Fibroblast of skin of scalp (primary cell): Measurements from ENCODE around the gene PRKACA.
"Not testable (repeated sequence)": the region's sequence is repeated elsewhere in the genome, so short reads cannot be mapped to it uniquely, and the experiment has no call there.

Experiments
- DNase-seq: peaks from one replicate; pipeline ENCODE4 v3.0.0-alpha.2; 2013

PRKACA gene

DNA sequence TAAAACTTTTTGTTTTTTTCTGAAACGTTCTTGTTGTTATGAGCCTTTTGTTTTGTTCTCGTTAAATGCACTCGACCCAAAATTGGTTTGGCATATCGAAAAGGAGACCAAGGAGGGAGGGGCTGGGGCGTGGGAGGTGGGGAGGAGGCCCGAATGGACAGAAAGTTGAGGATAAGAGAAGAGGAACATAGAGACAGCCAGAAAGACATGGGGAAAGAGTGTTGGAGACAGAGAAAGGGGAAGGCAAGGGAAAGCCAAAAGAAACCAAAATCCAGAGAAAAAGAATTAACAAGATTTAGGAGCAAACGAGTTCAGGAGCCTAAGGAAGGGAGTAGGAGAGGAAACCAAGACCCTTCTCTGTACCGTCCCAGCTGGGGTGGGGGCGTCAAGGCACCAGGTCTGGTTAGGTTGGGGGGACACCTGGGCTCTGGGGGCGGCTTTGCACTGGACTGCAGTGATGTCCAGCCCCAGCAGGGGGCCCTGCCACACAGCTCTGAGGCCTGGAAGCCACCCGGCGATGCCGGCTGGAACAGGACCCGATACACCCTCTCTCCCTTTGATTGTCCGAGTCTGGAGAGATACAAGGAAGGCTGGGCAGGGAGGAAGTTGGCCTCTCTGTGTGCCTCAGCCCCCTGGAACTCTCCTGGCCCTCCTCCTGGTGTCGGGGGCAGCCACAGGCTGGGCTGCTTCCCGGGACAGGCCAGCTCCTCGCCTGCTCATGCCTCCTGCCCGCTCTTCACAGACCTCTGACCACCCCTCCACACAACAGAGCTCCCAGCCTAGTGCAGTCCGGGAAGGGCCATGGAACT is 30.4 kb upstream of the PRKACA start:
- peak; percentile 68 for DNase-seq

DNA sequence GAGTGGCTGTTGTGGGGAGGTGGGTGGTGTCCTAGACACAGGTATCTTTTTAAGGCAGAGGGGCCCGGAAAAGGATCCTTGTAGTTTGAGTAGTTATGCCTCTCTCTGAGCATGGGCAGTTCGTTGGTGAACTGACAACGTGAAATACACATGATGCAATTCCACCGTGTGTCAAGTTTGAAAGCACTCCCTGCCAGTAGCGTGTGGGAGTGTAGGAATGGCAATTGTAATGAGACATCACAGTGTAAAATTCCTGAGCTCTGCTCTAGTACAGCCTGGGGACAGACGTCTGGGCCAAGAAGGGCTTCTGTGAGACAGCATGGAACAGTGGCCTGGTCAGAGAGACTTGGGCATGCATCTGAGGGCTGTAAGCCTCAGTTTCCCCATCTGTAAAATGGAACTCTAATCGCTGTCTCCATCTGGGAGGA is 29.2 kb upstream of the PRKACA start:
- DNase-seq = peak; percentile 87

DNA sequence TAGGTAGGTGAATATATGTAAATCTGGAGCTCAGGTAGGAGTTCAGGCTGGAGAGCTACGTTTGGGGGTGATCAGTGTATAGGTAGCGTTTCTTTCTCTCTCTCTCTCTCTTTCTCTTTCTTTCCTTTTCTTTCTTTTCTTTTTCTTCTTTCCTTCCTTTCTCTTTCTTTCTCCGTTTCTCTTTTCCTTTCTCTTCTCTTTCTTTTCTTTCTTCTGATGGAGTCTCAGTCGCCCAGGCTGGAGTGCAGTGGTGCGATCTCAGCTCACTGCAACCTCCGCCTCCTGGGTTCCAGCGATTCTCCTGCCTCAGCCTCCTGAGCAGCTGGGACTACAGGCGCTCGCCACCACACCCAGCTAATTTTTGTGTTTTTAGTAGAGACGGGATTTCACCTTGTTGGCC is 28.6 kb upstream of the PRKACA start:
- DNase-seq = not testable (repeated sequence)

DNA sequence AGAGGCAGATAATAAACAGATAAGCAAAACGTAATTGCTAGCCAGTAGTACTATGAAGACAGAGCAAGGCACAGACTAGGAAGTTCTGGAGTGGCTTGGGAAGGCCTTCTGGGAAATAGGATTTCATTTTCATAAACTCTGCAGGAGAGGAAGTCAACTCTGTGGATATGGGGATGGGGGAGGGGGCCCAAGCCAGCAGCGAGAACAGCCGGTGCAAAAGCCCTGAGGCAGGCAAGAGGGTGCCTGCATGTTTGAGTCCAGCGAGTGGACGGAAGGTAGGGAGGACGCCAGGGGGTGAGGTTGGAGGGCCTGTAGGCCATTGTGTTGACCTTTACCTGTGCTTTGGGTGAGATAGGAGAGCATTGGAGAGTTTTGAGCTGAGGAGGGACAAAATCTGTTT is 27.8 kb upstream of the PRKACA start:
- no peak for DNase-seq

DNA sequence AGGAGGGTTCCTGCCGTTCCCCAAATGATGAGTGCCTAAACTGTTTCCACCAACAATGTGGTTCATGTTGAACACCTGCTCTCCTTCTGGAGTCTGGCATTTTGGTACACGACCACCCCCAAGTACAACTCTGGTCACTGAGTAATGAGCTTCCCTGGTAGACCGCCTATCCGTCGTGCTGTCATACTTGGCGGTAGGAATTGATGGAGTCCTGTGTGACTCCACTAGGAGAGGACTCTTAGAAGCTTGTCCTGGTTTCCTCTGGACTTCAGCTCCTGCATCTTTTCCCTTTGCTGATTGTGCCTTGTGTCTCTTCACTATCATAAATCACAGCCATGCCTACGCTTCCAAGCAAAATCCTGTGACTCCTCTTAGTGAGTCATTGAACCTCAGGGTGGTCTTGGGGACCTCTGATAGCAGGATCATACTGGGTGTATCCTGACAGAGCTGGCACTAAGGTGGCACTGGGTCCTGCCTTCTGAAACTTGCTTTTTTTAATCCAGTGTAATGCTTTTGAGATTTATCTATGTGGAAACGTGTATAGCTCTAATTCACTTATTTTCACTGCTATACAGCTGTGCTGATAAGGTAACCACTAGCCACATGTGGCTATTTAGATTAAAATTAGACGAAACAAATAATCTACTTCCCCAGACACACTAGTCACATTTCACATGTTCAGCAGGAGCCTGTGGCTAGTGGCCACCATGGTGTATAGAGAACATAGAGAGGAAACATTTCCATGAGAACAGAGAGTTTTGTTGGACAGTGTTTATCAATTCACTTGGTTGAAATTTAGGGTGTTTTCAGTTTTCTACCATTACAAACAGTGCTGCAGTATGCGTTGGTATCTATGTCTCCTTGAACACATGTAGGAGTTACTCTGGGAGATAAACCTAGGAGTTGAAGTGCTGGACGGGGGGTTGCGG is 25.0 kb upstream of the PRKACA start:
- no peak for DNase-seq

DNA sequence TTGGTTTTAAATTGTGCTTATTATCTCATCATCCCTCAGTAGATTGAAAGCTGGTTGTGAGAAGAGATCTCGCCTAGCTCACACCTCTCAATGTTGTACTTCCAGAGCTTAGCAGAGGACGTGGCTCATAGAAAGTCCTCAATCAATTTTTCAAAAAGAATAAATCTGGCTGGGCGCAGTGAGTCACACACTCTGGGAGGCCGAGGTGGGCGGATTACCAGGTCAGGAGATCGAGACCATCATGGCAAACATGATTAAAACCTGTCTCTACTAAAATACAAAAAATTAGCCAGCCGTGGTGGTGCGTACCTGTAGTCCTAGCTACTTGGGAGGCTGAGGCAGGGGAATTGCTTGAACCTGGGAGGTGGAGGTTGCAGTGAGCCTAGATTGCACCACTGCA is 23.5 kb upstream of the PRKACA start:
- no peak for DNase-seq

DNA sequence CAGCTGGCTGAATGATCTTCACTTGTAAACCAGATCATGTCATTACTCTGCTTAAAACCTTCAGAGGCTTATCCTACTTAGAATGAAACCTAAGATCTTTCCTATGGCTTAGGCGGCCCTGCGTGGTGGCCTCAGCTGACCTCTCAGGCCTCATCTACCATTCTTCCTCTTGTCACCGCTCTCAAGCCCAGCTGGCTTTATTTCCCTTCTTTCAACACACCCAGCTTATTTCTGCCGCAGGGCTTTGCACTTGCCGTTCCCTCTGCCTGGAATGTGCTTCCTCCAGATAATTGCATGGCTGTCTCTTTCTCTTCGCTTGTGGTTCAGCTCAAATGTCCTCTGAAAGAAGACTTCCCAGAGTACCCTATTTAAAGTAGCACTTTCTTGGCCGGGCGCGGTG is 22.4 kb upstream of the PRKACA start:
- no peak for DNase-seq

DNA sequence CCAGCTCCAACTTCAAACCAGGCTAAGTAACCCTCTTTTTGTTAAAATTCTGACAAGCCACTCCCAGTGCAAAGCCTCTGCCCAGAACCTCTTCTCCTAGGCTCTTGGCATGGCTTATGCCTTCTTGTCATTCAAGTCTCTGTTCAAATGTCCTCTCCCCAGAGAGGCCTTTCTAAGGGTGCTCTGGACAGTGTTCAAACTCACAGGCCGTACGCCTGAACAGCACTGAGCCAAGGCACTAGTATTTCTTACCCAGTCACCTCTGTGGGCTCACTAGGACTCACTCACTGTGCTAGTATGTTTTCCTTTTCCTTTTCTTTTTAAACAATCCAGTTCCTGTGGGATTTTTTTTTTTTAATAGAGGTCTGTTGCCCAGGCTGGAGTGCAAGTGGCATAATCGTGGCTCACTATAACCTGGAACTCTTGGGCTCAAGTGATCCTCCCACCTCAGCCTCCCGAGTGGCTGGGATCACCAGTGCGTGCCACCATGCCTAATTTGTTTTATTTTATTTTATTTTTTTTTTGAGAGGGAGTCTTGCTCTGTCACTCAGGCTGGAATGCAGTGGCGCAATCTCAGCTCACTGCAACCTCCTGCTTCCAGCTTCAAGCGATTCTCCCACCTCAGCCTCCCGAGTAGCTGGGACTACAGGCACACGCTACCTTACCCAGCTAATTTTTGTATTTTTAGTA is 21.2 kb upstream of the PRKACA start:
- DNase-seq = no peak

DNA sequence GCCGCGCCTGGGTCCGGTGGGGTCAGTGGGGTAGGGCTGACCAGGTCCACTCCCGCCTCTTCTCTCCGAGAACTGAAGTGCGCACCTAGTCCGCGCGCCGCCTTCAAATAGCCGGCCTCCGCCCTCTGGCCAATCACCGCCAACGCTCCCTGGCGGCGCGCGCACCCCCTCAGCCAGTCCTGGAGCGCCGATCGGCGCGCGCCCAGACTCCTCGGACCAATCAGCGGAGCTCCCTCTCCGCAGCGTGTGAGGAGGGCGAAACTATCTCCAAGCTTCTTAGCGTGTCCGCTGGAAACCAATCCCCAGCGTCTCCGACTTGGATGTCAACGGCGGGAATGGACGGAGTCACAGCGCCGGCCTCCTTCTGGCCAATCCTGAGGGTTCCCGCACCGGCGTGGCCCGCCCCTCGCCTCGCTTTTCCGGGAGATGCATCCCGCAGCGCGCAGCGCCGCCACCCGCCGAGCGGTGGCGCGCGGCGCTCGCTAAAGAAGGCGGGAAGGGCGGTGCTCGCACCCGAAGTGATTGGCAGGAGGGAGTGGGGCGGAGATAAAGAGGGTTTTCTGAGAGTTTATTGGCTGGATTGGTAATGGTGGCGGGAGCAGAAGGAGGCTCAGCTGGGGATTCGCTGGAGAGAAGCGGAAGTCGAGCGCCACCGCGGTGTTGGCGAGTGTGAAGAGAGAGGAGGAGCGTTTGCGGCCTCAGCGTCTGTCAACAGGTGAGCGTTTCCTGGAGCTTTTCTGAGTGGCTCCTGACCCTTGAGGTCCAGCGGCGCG is 19.1 kb upstream of the PRKACA start, which contains the start of gene ASF1B:
Gene ASF1B (minus strand): TSS at position 81 of the 773 bp plus-strand sequence. CDS start 133 bp downstream, outside the sequence.
- DNase-seq = peak; percentile 100

DNA sequence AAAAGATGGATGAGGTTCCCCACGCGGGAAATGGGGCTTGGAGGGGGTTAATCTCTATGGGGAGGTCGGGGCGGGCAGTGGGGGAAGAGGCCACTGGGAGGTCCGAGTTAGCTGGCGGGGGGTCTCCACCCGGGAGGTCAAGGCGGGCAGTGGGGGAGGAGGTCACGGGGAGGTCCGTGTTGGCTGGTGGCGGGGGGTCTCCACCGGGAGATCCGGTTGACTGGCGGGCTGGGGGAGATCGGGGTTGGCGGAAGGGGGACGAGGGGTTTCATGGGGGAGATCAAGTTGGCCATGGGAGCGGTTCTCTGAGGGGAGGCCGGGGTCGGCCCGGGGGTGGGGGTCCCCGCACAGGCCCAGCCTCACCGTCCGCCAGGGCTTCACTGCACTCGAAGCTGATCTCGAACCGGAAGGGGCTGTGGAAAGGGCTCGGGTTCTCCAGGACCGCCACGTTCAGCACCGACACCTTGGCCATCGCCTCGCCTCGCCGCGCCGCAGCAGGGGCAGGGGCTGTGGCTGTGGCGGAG is 18.5 kb upstream of the PRKACA start:
- no peak for DNase-seq

DNA sequence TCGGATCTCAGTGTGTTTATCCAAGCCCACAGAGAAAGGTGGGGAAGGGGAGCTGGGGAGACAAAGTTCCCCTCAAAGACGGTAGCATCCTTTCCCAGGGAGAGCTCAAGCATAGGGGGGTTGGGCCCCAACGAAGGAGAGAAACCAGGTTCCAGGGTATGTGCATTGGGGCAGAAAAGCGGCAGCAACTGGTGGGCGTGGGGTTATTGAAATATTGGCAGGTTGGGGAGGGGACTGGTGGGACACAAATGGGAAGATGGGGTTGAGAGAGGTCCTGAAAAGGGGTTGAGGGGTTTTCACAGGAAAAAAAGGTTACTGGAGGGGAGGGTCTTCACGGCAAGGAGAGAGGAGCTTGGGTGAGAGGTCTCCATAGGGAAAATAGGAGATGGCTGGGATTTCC is 17.8 kb upstream of the PRKACA start:
- DNase-seq = no peak

DNA sequence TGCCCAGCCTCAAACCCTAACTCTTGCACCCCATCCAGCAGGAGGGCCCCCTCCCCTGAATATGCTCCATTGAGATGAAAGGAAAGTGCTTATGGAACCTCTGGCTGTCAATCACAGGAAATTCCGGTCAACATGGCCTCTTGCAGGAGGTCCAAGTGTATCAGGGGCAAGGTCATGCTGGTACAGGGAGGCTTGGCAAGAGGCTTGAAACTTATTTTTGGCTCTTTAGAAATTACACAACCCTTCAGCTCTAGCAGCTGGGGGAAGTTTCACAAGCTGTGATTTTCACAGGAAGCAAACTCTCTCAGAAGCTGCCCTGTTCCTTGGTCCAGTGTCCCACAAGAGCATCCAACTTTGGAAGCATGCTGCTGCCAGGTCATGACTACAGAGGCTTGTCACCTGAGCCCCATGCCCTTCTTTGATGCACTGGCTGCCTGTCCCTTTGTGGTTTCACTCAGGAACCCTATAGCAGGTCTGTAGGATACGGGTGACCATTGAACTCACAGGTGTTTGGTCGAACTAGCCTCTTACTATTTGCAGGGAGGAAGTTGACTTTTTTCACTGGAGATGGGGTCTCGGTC is 10.5 kb upstream of the PRKACA start:
- no peak for DNase-seq

DNA sequence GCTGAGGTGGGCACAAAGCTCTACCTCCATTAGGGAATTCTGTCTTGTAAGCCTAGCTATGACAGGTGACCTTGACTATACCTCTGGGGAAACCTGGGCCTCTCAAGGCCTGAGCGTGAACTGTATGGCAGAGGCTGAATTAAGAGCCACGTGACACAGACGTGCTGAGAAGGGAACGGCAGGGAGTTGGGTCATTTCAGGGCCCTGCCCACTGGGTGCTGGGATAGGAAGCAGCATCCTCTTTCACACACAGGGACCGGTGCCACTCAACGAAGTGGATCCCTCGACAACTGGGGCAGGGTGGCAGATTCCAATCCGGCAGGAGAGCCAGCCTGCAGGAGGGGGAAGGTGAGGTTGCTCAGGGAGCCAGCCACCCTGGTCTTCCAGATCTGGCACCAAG is 9.6 kb upstream of the PRKACA start:
- no peak for DNase-seq

DNA sequence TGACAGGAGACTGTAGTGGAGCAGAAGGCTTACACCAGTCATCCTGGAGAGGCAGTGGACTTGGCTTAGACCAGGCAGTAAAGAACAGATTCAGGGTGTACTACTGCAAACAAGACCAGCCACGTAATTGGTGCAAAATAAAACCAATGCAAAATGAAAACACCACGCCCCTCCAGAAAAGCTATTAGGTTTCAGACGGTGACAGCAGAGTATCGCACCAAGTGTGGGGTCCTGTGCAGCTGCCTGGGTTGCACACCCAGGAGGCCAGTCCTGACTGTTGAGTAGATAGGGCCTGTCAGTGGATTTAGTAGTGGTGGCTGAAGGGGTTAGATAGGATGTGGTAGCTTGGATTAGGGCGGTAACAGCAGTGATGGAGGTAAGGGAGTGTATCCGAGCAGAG is 5.4 kb upstream of the PRKACA start:
- DNase-seq = no peak

DNA sequence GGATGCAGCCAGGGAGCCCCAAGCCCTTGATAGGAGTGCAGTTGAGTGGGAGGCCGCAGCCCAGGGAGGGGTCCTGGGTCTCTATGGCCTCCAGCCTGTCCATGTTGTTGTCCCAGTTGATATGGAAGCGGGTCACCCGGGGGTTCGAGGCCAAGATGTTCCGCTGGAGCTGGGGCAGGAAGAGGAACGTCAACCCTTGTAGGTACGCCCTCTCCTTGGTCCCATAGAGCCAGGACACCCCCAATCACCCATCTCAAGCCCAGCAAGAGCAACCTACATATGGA is 2.9 kb upstream of the PRKACA start:
- DNase-seq = no peak

DNA sequence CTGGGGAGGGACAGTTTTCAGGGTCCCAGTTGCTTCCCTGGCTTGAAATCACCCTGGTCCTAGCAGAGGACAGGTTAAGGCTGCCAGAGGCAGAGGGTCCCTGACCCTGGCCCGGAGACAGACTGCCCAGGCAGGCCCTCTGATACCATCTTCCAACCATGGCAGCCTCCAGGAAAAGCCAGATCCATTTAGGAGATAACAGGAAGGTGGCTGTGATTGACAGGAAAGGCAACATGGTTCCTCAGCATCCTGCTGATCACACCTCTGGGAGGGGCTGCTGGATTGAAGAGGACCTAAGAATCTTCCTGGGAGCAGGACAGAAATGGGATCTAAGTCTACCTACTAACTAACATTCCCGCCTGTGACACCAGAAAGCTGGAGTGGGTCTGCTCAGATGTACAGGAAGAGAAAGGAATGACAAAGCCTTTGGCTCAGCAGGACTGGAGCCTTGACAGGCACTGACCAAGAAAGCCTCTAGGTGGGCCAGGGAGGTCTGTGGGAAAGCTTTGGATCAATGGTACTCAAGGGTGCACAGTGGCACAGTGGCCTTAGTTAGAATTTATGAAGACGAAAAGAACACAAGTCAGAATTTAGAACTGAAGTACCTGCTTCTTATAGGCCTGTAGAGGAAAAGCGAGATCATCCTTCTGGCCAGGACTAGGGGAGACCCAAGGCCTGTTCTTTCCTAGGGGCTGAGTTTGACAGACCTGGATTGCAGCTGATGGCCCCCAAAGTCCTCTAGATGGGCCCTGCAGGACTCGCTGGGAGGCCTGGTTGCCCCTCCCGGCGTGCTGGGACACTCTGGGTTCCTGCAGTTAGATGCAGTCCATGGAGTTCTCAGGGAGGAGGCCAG is 2.3 kb upstream of the PRKACA start:
- DNase-seq = no peak

DNA sequence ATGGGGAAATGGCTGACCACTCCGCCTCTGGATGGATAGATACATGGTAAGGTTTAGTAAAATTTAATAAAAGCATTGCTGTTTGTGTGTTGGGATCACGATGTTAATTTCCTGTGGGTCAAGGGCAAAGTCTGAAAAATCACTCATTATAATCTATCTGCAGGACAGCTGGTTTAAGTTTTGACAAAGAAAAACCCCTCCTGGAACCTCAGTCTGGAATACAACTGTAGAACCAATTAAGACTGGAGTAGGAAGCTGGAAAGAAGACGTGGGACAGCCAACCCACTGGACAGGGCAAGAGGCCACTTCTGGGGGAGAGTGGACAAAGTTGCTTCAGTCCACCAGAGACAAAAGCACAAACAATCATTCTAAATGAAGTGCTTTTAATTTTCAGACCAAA is 1.6 kb upstream of the PRKACA start:
- DNase-seq = no peak

DNA sequence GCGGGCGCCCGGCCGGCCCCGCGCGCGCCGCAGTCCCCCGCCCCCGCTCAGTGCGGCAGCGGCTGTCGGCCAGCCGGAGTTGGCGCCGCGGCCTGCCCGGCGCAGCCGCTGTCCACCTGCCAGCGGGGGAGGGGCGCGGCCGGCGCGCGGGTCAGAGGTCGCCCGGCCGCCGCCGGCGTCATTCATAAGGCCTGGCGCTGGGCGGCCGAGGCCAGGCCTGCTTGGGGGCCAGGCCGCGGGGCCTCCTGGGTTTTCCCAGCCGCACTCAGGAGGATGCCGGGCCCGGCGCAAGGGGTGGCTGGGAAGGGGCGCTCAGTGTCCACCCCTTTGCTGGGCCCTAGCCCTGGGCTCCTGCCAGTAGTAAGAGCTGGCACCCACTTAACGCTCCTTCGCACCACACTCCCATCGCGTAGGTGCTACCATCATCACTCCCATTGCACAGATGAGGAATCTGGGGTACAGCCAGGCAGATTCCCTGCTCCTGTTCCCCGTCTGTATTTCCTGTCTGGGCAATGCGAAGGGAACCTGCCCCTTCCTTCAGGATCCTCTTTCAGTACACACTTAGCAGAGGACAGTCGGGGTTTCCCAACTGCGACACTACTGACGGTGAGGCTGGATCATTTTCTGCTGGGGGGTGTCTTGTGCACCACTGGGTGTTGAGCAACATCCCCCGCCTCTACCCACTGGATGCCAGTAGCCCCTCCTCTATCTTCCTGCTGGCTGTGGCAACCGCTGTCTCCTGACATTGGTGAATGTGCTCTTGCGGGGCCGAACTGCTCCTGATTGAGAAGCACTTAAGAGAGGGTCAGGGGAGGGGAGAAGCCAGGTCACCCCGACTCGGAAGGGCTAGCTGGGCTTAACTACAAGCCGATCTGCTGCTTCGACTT is 846 bp upstream of the PRKACA start:
- peak; percentile 56 for DNase-seq

DNA sequence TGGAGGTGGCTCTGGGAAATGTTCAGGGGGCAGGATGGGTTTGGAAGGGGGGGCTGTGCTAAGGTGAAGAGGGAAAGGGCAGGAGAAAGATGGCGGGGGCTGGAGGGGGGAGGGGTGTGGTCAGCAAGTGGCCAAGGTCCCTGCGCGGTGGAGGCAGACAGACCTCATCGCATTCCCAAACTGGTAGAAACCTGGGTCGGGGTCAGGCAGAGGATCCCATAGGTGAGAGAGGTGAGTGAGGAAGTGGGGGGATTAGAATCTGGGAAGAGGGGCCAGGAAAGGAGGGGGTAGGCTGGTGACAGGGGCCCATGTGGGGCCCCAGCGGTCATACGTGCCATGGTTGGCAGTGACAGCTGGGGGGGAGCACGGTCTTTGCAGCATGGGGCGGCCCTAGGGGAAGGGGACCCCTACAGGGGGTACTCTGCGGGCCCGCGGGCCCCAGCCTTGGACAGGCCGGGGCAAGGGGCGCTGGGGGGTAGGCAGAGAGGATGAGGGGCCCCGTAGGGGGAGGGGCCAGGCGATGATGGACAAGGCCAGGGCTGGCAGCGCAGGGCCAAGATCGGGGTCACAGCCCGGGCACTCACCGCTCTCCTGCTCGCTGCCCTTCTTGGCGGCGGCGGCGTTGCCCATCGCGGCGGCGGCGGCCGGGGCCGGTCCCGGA is 514 bp downstream of the PRKACA start:
- DNase-seq = no peak
